Duodenal mucosa (tissue), 2 donors: Measurements from ENCODE around the gene KCNH5.

ENCODE experiments used
- H3K27ac ChIP-seq: one replicate; pipeline ENCODE4 v1.7.0; 2013; ENCODE audit warnings: low read depth, low read length
- H3K27me3 ChIP-seq, 2 donors: one replicate each; pipeline ENCODE4 v1.7.0; 2013; ENCODE audit warnings: low read length in 2 of 2, control low read depth in 1 of 2; ENCODE audit not compliant: insufficient read depth in 2 of 2, control insufficient read depth in 1 of 2
- H3K36me3 ChIP-seq, 2 donors: one replicate each; pipeline ENCODE4 v1.7.0; 2013; ENCODE audit warnings: low read length in 2 of 2, control low read depth in 1 of 2; ENCODE audit not compliant: insufficient read depth in 2 of 2, control insufficient read depth in 1 of 2
- H3K4me1 ChIP-seq, 2 donors: one replicate each; pipeline ENCODE4 v1.7.0; 2013; ENCODE audit warnings: low read length in 2 of 2, control low read depth in 1 of 2; ENCODE audit not compliant: insufficient read depth in 2 of 2, control insufficient read depth in 1 of 2
- H3K4me3 ChIP-seq, 2 donors: one replicate each; pipeline ENCODE4 v1.7.0; 2013; ENCODE audit warnings: low read length in 2 of 2, low read depth in 1 of 2
- H3K9ac ChIP-seq, 2 donors: one replicate each; pipeline ENCODE4 v1.7.0; 2013; ENCODE audit warnings: low read length in 2 of 2, low read depth in 1 of 2
- H3K9me3 ChIP-seq, 2 donors: one replicate each; pipeline ENCODE4 v1.7.0; 2013; ENCODE audit warnings: low read length in 2 of 2, control low read depth in 1 of 2; ENCODE audit not compliant: control insufficient read depth in 1 of 2

Gene KCNH5, protein sequence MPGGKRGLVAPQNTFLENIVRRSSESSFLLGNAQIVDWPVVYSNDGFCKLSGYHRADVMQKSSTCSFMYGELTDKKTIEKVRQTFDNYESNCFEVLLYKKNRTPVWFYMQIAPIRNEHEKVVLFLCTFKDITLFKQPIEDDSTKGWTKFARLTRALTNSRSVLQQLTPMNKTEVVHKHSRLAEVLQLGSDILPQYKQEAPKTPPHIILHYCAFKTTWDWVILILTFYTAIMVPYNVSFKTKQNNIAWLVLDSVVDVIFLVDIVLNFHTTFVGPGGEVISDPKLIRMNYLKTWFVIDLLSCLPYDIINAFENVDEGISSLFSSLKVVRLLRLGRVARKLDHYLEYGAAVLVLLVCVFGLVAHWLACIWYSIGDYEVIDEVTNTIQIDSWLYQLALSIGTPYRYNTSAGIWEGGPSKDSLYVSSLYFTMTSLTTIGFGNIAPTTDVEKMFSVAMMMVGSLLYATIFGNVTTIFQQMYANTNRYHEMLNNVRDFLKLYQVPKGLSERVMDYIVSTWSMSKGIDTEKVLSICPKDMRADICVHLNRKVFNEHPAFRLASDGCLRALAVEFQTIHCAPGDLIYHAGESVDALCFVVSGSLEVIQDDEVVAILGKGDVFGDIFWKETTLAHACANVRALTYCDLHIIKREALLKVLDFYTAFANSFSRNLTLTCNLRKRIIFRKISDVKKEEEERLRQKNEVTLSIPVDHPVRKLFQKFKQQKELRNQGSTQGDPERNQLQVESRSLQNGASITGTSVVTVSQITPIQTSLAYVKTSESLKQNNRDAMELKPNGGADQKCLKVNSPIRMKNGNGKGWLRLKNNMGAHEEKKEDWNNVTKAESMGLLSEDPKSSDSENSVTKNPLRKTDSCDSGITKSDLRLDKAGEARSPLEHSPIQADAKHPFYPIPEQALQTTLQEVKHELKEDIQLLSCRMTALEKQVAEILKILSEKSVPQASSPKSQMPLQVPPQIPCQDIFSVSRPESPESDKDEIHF

DNA sequence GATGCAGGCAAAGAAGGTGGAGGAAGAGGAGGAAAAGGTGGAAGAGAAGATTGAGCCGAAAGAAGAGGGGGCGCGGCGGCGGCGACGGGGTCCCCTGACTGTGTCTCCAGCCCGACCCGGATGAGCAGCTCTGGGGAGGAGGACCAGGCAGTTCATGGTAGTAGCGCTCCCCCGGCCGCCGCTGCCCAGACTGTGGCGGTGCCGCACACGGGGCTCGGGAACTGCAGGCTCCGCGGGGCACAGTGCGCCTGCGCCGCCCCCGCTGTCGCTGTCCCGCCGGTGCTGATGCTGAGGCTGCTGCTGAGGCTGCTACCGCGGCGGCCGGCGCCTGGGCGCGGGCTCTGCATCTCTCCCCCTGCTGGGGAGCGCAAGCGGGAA, at the start of gene KCNH5:
KCNH5 (minus strand) TSS at position 225 of the 378 bp plus-strand sequence. CDS start 272 bp downstream, outside the sequence.
- Histone ChIP-seq H3K4me3 (no peak within 1 kb of the TSS), H3K27ac (no peak within 1 kb of the TSS), H3K9ac (no peak within 1 kb of the TSS), H3K4me1 (no peaks in the 10 kb centered on the region), H3K9me3 (no peaks in the 10 kb centered on the region), H3K36me3 (no peaks in the 10 kb centered on the region), H3K27me3 (peaks cover 22 to 34% of the 10 kb centered on the region in 2 donors)

DNA sequence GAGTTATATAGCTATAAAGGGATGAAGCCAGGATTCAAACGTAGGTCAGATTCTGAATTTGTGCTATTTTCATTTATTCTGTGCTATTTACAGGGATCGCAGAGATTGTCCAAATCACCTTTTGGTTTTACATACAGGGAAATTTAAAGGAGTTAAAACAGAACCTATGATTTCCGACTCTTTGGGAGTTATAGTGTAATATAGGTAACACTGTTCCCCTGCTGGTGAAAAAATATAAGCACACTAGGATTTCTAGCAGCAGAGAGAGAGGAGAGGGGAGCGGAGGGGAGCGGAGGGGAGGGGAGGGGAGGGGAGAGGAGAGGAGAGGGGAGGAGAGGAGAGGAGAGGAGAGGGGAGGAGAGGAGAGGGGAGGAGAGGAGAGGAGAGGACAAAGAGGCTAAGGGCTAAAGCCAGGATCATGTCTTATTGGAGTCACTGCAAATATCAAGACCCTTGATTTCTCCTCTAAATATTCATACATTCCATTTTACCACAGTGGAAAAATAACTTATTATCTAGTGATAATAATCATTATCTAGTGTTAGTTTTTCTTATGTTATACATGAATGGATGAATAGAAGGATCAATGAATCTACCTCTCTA, 46.2 kb upstream of the KCNH5 start:
- Histone ChIP-seq H3K27me3 (no peaks in the 10 kb centered on the region), H3K36me3 (no peaks in the 10 kb centered on the region), H3K4me1 (no peaks in the 10 kb centered on the region), H3K27ac (no peak overlapping the region), H3K9ac (no peak overlapping the region), H3K9me3 (no peaks in the 10 kb centered on the region), H3K4me3 (no peak overlapping the region)

DNA sequence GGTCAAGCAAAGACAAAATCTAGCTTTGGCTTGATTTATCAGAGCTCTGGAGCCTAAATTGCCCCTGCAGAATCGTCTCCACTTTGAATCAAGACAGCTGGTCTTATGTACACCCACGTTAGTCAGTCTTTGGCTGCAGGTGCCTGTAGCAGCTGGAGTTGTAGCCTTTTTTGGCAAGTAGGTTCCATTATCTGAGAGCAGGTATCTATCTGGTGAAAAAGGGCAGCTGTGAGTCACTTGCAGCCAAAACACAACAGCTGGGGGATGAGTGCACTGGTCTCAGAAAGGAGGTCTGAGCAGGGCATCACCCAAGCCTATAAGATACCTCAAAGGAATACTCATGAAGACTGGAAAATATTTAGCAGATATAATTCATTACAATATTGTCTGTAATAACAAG, 43.6 kb upstream of the KCNH5 start:
- H3K9me3 ChIP-seq: no peaks in the 10 kb centered on the region
- H3K9ac ChIP-seq: no peak overlapping the region
- no peaks in the 10 kb centered on the region for H3K27me3 ChIP-seq
- no peaks in the 10 kb centered on the region for H3K4me1 ChIP-seq
- no peak overlapping the region for H3K4me3 ChIP-seq
- H3K27ac ChIP-seq: no peak overlapping the region
- no peaks in the 10 kb centered on the region for H3K36me3 ChIP-seq

DNA sequence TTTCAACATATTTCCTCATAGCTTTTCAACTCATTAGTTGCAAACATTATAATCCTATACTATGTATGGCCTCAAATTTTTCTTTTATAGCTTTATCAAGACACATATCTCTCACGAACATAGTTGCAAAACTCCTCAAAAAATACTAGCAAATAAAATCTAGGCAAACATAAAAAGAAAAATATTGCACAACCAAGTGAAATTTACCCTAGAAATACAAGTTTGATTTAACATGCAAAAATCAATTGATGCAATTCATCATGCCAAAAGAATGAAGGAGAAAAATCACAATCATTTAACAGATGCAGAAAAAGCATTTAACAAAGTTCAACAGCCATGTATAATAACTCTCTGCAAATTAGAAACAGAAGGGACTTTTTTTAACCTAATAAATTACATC, 33.3 kb upstream of the KCNH5 start:
- no peaks in the 10 kb centered on the region for H3K27me3 ChIP-seq
- no peak overlapping the region for H3K9ac ChIP-seq
- H3K27ac ChIP-seq: no peak overlapping the region
- no peaks in the 10 kb centered on the region for H3K36me3 ChIP-seq
- H3K4me3 ChIP-seq: no peak overlapping the region
- no peaks in the 10 kb centered on the region for H3K4me1 ChIP-seq
- H3K9me3 ChIP-seq: no peaks in the 10 kb centered on the region

DNA sequence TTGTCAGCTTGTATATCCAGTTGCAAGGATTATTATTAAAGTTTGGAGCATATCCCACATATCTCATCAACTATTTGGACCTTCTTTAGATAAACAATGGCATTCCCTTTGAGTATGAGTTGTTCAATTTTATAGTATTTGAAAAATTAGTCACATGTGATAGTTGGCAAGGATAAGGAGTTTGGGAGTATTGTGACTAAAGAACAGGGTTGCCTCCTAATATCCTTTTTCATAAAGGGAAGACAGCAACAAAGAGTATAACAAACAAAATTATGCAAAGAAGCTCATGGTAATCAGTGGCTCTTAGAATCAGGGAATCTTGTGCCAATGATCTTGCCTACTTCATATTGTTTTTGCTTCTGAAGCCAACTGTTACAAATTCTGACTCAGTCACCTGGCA, 31.2 kb upstream of the KCNH5 start:
- Histone ChIP-seq H3K9ac (no peak overlapping the region), H3K27me3 (no peaks in the 10 kb centered on the region), H3K4me3 (no peak overlapping the region), H3K36me3 (no peaks in the 10 kb centered on the region), H3K9me3 (no peaks in the 10 kb centered on the region), H3K4me1 (no peaks in the 10 kb centered on the region), H3K27ac (no peak overlapping the region)

DNA sequence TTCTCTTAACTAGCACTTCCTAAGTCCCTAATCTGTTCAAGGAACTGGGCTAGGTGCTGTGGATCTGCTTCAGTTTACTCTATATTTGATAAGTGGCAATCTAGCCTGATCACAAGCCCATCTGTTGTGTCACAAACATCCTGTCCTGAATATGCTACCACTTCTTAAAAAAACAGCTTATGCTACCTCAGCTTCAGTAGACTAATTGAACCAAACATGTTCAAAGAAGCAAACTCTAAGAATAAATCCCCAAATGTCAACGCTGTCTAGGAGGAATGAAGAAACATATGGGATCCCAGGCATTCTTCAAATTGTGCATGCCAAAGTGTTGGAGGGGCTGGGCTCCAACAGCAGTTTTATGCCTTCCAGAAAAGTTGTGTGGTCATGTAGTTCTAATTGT, 10.4 kb upstream of the KCNH5 start:
- no peaks in the 10 kb centered on the region for H3K4me1 ChIP-seq
- no peaks in the 10 kb centered on the region for H3K9me3 ChIP-seq
- H3K9ac ChIP-seq: no peak overlapping the region
- H3K4me3 ChIP-seq: no peak overlapping the region
- H3K36me3 ChIP-seq: no peaks in the 10 kb centered on the region
- no peaks in the 10 kb centered on the region for H3K27me3 ChIP-seq
- no peak overlapping the region for H3K27ac ChIP-seq

DNA sequence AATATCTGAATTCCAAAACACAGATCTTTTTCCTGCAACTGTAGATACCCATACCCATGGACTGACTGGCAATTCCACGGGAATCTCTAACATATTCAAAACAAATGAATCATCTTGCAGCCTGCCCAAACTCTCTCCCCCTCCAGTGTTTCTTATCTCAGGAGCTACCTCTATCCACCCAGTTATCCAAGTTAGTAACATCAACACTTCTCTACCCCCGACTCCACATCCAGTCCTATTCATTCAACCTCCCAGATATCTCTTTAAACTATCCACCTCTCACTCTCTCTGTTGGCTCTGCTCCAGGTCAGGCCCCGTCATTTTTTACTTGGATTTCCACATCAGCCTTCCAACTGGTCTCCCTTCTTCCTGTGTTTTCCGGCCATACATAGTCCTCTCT, 6.7 kb upstream of the KCNH5 start:
- Histone ChIP-seq H3K4me3 (no peak overlapping the region), H3K36me3 (no peaks in the 10 kb centered on the region), H3K27me3 (no peaks in the 10 kb centered on the region)

DNA sequence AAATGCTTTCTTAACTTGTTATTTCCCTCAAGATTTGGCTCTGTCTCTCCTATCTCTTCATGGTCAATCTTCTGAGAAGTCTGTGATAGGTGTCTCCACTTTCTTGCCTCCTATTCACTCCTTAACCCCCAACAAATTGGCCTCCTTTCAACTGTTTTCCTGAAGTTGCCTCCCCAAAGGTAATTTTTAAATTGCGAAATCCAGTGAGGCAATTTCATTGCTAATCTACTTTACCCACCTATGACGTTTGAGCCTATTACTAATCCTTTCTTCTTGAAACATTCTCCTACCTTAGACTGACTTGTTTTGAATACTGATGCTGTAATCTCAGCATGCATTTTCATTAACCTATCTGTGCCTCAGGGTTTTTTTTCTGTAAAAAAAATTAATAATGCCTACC, 6.0 kb upstream of the KCNH5 start:
- Histone ChIP-seq H3K4me3 (no peak overlapping the region), H3K36me3 (no peaks in the 10 kb centered on the region), H3K27me3 (peaks cover 4 to 5% of the 10 kb centered on the region in 2 donors), H3K9ac (no peak overlapping the region), H3K27ac (no peak overlapping the region), H3K9me3 (no peaks in the 10 kb centered on the region), H3K4me1 (no peaks in the 10 kb centered on the region)

More for the DNA sequence above, 6.7 kb upstream of the KCNH5 start:
- H3K4me1 ChIP-seq: no peaks in the 10 kb centered on the region
- no peak overlapping the region for H3K27ac ChIP-seq
- H3K9me3 ChIP-seq: no peaks in the 10 kb centered on the region
- no peak overlapping the region for H3K9ac ChIP-seq

DNA sequence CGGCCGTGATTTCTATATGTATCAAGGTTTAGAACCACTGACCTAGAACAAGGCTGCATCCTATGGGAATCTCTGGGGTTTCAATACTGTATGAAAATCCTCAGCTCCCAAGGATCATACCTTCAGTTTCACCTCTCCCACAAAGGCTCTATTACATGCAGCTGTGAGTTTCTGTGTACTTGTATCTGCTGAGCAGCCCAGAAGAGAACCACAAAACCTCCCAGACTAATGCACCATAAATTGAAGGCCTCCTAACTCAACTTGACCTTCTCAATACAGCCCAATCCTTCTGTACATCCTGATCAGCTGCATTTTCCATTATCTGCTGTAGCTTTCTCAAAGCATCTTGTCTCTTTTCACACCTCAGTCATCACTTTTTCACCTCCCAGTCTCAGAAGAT, 5.4 kb upstream of the KCNH5 start:
- H3K36me3 ChIP-seq: no peaks in the 10 kb centered on the region
- no peaks in the 10 kb centered on the region for H3K9me3 ChIP-seq
- no peak overlapping the region for H3K4me3 ChIP-seq
- peaks cover 7 to 12% of the 10 kb centered on the region in 2 donors for H3K27me3 ChIP-seq
- H3K4me1 ChIP-seq: no peaks in the 10 kb centered on the region
- no peak overlapping the region for H3K27ac ChIP-seq
- H3K9ac ChIP-seq: no peak overlapping the region
